Posterior cingulate gyrus (tissue), 11 donors: ENCODE results near the gene EFCAB8.
A peak's percentile ranks its signal among the peaks of the same experiment; 100 is the strongest.

Experiments
- DNase-seq, 10 donors: peaks; one replicate each; pipeline versions ENCODE4 v3.0.0 to v3.0.0-alpha.2; 2020 to 2021; ENCODE audit warnings: mixed read lengths in 3 of 10
- intact Hi-C: fragments of 100-400 bp; cut with DNase I; formaldehyde crosslinking; loops from one replicate; pipeline ENCODE4 v1.15.1; 2023

The EFCAB8 gene

DNA sequence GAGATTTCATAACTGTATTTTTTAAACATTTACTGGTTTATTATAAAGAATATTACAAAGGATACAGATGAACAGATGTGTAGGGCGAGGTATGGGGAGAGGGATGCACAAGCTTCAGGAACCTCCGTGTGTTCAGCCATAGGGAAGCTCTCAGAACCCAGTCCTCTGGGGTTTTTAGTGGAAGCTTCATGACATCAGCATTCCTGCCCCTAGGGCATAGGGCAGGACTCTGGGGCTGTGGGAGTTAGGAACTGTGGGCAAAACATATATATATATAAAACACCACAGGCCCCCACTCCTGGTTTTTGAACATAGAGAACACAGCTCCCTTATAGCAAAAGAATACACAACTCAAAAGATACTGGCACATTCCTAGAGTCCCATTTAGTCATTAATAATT, 21.9 kb downstream of the EFCAB8 start:
- intact Hi-C loops, result no loop called here
- no peak for DNase-seq

DNA sequence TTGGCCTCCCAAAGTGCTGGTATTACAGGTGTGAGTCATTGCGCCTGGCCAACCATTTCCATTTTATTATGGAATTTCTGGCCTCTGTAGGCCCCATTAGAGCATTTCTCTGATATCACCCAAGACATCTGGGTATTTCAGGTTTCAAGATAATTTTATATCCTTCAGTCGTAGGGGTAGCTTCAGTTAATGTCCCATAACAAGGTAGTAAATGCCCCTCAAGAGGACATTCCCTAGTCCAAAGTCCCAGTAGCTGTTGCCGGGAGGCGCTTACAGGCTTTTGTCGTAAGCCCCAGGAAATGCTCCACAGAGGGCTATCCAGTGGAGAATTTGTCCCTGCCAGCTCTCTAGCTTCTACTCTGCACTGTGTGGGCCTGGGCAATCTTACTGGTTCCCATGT, 24.4 kb downstream of the EFCAB8 start:
- DNase-seq, result no peak

DNA sequence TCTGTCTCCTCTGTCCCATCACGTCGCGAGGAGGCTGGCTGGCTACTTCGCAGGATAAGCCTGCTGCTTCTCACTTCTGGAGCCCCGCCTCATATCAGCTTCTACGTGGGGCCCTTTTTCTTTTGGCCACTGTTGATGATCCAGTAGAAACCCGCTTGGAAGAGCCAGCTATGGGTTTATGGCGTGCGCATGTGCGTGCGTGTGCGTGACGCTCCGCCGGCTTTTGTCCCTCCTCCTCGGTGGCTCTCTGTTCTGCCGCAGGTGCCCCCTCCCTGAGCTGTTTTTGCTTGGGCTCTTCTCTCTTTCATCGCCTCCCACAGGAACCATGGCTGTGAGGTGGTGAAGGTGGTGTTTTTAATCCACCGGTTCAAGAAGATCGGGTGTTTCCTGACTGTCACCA, 26.5 kb downstream of the EFCAB8 start:
- DNase-seq, result no peak
- intact Hi-C loops, result no loop called here

More for the DNA sequence above, 24.4 kb downstream of the EFCAB8 start:
- intact Hi-C loops, result no loop called here

DNA sequence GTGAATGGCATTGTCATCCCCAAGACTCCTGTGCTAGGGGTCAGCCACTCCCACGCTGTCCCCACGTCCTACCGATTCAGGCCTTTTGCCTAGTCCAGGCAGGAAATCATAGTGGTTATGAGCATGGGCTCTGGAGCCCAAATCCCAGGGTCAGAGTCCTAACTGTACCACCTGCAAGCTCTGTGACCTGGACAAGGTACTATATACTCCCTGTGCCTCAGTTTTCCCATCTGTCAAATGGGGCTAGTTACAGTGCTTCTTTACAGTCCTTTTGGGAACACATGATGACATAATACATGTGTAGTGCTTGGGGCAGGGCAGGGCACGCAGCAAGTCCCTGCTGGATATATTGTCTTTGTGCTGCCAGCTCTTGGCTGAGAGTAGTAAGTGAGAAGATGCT, 27.2 kb downstream of the EFCAB8 start:
- intact Hi-C loops, result no loop called here
- no peak for DNase-seq

DNA sequence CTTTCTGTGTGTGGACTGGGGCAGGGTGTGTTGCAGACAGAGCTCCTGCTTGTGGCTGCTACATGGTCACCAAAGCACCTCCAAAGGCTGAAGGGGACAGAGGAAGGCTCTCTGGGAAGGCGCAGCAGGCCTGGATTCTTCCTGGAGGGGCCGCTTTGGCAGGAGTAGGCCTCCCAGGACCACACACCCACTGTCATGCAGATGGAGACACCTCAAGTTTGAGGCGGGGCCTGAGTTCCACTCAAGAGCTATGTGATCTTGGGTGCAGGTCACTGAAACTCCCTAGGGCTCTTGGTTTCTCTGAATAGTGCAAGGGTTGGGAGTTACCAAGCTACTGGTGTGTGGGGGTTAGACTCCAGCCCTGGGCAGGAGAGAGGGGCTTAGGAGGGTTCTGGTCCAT, 27.9 kb downstream of the EFCAB8 start:
- no peak for DNase-seq
- intact Hi-C loops, result no loop called here

DNA sequence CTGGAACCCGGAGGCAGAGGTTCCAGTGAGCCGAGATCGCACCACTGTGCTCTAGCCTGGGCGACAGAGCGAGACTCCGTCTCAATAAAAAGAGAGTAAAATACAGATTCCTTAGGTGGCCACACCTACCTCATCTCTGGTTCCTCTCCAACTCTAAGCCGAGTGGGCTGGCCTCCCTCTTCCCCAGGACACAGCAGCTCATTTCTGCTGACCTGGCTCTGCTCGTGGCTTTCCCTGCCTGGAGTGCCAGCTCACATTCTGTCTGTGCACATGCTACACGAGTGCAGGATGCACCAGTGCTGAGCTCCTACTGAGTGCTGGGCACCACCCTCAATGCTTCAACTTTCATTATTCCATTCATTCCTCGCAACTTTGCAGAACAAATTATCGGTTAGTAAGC, 28.8 kb downstream of the EFCAB8 start:
- intact Hi-C loops, result no loop called here
- no peak for DNase-seq

DNA sequence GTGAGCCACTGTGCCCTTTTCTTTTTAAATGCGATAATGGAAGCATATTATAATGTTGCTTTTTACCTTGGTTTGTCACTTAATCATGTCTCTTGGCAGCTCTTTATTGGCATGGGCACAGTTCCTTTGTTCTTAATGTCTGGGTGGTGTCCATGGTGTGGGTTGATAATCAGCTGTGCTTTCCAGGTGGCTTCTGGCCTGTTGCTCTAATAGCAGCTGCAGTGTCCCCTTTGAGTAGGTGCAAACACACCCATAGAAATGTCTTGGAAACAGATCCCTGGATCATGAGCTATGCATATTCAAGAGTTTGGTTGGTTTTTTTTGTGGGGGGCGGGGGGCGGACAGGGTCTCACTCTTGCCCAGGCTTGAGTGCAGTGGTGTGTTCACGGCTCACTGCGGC, 29.9 kb downstream of the EFCAB8 start:
- DNase-seq, result no peak
- intact Hi-C loops, result no loop called here

DNA sequence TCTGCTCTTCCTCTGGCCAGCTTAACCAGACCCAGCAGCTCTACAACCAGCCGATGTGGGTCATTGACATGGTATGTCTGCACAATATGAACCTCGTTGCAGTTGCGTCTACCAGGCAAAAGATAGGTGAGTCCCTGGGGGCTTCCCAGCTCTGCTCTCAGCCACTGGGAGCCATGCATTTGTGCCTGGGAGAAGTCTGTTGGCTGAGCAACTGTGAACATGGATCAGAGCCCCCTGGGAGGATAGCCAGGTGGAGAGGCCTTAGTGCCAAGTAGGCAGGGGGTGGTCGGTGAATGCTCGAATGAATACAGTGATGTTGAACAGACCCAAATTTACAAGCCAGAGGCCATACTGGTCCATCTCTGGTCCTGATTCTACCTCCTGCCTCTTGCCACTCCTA, 30.6 kb downstream of the EFCAB8 start:
- no peak for DNase-seq
- intact Hi-C loops, result no loop called here

DNA sequence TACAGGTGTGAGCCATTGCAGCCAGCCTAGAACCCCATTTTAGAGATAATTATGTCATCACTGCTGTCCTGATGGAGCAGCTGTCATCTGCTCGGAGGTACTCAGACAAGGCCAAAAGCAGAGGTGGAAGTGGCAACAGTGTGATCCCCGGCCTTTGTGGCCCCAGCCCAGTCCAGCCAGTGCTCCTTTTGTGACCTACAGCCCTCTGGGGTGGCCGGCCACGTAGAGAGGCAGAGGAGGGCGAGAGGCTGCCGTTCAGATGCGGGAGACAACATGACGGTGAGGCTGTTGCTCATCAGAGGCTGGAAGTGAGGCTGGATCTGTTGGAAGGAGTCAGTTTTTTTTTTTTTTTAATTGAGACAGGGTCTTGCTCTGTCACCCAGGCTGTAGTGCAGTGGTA, 32.8 kb downstream of the EFCAB8 start:
- peak in 1 of 10 donors; percentile 65 for DNase-seq
- intact Hi-C loops, result no loop called here

DNA sequence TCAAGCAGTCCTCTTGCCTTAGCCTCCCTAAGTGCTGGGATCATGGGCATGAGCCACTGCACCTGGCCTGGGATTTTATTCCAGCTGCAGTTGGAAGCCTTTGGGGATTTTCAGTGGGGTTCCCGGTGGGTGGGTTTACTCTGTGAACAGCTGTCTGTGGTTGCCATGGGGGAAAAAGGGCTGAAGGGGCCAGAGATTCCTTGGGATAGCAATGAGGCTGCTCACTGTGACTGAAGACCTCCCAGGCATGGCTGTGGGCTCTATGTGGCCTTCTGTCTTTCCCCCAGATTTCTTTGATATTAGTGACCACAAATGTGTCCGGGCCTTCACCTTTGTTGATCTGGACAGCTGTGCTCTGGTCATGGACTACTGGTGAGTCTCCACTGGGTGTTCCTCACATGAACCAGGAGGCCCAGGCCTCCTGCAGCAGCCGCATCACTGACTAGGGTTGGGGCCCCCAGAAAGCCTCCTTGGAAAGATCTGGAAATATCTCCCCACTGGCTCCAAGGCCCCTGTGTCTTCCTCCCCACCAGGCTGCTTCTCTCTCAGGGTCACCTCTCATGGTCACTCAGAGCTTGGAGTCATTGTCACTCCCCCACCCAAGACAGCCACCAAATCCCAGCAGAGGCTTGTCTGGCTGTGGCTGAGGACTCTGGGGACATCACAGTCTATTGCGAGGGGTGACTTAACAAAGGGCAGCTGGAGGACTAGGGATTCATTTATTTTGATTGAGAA, 33.4 kb downstream of the EFCAB8 start:
- intact Hi-C loops, result no loop called here
- DNase-seq, result peak in 1 of 10 donors; percentile 58

DNA sequence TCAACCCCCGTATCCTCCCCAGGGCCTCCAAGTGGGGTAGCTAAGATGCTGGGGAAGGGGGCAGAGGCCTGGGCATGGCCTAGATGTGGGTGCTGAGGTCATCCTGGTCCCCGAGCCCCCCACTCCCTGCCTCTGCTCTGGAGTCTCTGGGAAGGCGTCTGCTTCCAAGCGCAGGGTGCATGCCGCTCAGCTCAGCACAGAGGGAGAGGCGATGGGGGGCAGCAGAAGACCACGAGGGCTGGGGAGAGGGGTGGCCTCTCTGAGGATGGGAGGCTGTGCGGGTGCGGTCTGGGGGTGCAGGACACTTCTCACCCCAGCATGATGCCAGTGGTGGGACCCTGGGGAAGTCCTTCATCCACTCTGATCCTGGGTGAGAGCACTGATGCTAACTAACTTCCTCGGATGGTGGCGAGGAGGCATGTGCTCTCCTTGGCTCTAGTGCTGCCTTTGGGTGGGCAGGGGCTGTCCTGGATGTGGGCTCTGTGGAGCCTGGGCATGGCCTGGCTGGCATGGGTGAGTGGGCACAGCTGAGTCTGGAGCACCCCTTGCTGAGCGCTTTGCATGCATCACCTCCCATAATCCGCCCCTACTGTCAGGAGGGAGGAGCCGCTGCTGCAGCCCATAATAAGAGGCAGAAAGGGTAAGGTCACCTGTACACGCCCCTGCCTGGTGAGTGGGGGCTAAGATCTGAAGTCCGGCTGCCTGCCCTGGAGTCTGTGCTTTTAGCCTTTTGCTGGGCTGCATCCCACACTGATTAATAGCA, 34.7 kb downstream of the EFCAB8 start:
- intact Hi-C loops, result no loop called here
- peak in 1 of 10 donors; percentile 54 for DNase-seq

DNA sequence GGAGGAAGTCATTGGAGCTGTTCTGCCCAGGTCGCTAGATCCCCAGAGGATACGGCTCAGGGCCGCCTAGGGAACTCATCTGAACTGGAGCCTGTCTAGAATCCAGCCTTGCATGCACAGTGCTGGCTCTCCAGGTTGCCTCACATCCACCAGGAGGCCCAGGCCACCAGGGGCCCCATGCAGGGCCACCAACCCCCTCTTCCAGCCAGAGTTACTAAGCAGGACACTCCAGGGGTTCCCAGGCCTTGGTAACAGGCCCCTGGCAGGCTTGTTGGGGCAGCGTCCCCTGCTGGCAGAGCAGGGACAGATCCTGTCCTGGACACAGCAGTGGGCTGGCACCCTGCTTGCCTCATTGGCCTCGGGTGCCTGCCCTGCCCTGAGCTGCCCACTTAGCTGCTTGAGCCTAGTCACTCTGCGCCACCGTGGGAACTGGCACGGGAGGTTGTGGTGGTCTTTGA, 35.3 kb downstream of the EFCAB8 start:
- peak in 1 of 10 donors; percentile 78 for DNase-seq
- intact Hi-C loops, result no loop called here

DNA sequence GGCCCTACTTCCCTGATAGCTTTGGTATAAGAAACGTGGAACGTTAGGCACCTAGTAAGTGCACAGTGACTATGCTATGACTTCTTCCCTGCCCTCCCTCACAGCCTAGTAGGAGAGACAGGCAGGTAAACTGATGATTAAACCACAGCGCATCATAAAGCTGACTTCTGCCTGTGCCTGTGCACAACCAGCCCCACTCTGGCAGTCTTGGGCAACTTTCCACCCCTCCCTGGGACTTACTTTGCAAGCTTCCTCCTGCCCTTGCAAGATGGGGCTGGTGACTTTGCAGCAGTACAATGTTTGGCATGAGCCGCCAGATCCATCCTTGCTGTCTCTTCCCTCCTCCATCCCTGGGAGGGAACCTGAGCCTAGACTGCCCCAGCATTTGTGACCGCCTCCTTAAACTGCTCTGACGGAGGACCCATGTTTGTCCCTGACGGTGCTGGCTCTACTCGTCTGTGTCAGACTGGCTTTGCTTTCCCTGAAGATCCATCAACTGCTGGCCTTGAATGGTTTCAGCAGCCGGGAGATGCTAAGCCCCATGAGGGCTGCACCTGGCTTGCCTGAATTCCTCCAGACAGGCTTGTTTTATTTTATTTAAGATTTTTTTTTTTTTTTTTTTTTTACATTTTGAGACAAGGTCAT, 36.1 kb downstream of the EFCAB8 start:
- DNase-seq, result peak in 1 of 10 donors; percentile 50
- intact Hi-C loops, result no loop called here

DNA sequence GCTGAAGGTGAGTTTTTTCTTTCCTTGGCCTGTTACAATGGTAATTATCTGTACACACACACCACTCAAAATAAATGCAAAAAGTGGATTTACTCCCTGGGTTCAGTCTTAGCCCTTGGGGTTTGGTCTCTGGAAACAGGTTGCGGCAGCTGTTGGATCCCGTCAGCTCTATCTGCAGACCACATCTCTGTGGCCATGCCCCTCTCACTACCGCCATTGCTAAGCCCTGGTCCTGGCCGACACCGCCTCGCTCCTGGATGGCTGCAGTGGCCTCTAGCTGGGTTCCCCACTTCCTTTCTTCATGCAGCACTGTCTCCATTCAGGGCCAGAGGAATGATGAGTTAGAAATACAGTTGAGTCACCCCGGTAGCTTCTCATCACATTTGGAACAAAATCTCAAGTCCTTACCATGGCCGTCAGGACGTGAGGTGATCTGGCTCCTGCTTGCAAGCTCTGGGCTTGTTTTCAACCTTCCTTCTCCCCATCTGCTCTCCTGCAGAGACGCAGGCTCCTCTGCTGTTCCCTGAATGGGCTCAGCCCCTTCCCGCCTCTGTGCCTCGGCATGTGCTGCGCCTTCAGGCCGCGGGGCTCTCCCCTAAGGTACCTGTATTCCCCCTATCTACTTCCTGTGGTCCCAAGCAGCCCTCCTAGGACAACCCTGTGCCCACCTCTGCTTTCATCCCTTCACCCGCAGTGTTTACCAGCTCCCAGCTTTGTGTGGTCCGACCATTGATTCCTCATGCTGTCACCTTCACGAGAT, 38.0 kb downstream of the EFCAB8 start:
- intact Hi-C loops, result no loop called here
- peak in 1 of 10 donors; percentile 62 for DNase-seq

DNA sequence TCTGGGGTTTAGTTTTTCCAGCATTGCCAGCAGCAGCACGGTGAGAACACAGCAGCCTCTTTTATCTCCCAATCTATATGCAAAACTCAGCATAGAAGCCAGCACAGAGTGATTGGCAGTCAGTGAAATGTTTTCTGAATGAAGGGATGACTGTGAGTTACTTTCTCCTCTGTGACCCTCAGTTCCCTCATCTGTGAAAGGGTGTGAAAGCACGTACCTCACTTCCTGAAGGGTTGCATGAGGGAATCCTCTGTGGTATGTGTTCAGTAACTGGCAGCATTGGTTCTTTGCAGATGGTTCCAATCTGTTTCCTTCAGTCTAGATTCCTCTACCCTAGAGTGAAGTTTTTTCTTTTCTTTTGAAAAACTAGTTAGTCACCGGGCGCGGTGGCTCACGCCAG, 40.0 kb downstream of the EFCAB8 start:
- DNase-seq, result no peak
- intact Hi-C loops, result no loop called here

DNA sequence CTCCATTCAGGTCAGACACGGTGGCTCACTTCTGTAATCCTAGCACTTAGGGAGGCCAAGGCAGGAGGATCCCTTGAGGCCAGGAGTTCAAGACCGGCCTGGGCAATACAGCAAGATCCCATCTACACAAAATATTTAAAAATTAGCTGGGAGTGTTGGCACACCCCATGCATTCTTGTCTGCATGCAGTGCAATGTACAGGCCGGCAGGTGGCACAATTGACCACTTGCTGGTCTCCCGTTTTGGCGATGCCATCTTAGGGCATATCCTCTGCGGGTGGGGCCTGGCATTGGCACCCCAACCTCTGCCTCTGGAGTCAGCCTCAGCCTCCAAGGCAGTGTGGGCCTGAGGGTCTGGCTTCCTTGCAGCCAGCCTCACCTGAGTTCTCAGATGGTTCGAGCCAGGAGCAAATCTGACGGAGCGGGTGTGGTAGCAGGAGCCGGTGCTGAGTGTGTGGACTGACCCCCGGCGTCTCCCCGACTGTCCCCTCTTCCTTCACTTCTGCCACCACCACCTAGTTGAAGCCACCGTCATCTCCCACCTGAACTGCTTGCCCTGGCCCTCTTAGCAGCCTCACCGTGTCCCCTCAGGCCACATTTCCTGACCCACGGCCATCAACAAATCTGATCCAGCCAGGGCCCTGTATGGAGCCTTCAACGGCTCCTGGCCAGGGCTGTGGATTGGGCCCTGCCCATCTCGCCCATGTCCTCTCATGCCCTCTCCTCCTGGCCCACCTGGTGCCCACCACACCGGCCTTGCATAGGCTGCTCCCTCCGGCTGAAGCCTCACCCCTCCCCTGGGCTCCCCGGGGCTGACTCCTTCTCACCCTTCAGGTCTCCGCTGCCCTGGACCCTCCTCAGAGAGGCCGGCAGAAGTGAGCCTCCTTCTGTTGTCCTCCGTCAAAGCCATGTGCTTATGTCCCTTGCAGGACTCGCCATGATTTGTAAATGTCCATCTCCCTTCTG, 44.0 kb downstream of the EFCAB8 start:
- intact Hi-C loops, result loop anchor here (1.0 to 5.0 kb wide), 5 partner anchors 80 to 396 kb away; partner anchors contain the start of gene BPIFB4
- DNase-seq, result peak; percentile 57 to 96 (median 76)

DNA sequence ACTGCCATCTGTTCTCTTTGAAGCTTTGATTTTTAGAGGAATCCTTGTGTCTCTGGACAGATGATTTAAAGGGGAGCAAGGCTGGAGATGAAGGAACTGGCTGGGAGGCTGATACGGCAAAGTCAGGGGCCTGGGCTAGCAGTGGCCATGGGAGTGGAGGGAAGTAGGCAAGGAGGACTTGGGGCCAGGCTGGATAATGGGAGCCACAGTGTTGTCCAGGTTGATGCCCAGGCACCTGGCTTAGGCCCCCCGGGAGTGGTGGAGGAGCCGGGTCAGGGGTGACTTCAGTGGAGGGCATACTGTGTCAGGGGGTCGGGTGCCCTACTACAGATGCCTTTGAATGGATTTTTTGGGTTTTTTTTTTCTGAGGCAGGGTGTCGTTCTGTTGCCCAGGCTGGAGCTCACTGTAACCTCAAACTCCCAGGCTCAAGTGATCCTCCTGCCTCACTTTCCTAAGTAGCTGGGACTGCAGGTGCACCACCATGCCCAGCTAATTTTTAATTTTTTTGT, 45.0 kb downstream of the EFCAB8 start:
- intact Hi-C loops, result loop anchor here (2.0 to 5.0 kb wide), 4 partner anchors 79 to 395 kb away; partner anchors contain the start of gene BPIFB4
- peak in 3 of 10 donors; percentile 57 to 66 (median 60) for DNase-seq

DNA sequence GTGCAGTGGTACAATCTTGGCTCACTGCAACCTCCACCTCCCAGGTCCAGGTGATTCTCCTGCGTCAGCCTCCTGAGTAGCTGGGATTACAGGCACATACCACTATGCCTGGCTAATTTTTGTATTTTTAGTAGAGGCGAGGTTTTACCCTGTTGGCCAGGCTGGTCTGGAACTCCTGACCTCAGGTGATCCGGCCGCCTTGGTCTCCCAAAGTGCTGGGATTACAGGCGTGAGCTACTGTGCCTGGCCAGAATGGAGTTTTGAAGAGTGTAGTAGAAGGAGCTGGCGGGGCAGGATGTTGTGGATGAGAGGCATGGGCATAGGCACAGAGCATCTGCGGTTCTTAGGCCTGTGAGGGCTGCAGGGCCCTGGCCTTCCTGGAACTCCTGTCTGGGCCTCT, 46.0 kb downstream of the EFCAB8 start:
- intact Hi-C loops, result loop anchor here (5.0 kb wide), 3 partner anchors 78 to 173 kb away; partner anchors contain the start of gene BPIFB4
- DNase-seq, result peak in 3 of 10 donors; percentile 37 to 72 (median 50)

DNA sequence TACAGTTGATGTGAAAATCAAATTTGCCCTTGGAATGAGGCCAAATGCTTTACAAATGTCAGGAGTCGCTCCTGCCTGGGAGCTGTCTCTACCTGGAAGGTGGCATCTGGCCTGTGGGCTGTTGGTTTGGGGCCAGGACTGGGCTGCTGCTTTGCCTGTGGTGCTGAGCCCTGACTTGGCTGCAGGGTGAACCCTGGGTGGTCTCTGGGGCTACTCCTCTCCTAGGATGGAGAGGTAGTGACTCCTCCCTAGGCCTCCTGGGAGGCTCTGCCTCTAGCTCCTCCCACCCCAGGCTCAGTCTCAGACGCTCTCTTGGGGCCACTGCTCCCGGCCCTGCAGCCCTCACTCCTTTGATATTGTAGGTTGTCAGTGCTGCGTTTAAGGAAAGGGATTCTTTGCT, 47.5 kb downstream of the EFCAB8 start:
- DNase-seq, result peak in 3 of 10 donors; percentile 14 to 60 (median 53)
- intact Hi-C loops, result no loop called here
